ENCODE measurements around the gene GDPD3. TPM values are rescaled to one million over a fixed set of nuclear protein-coding genes. Genes with fewer than 3 reads are reported as not detected.

Gene GDPD3
- total and polyA plus RNA-seq, 9 of the 15 experiments (the other 6 are each of a cell fraction or from before 2014, with no cell fraction given) = 0.47 to 3.9 (median 1.1) TPM

DNA sequence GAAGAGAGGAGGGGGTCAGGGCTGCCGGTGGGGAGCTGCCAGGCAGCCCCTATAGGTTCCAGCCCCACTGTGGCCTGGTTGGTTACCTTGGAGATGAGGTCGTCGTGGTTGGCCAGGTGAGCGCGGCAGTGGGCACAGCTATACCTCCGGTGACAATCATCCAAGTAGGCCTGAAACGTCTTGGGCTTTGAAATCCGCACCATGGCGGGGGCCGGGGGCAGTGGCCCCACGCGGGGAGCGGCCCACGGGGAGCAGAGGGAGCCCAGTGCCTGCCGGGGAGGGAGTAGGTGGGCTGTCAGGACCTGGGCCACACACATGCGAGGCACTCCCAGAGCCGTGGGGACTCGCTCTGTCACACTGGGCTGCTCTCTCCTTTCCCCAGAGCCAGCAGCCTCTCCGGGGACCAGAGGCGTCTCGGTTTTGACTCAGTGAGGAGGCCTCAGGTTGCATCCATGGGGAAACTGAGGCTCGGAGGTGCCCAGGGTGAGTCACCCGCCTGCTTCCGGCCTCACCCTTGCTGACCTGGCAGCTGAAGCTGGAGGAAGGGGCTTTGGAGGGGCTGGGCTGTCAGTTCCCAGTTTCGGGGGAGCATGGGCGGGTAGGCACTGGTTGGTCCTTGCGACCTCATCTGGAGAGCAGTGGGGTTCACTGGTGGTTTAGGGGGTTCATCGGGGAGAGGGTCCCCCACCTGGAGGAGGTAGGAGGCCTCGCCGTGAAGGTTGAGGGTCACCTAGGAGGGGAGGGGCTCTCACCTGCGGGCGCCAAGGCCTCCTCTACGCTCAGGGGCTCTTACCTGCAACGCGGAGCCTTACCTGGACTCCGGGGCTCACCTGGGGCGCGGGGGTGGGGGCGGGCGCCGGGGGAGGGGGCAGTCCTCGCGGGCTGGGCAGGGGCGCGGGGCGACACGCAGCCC, 17.9 kb downstream of the GDPD3 start:
- DNase-seq (ENCODE audit: extremely low read depth in 1 of 4, low spot score in 3 of 4) (no peak), FAIRE-seq (no peak), ATAC-seq (no peak)
- Histone ChIP-seq H2AFZ (ENCODE audit: low read depth, low read length) (no peak overlapping the region), H3K9me3 (replicated peaks; ENCODE audit: control insufficient read depth, insufficient read depth, low read depth, low read length) (peaks cover 21% of the 10 kb centered on the region), H3K9ac (ENCODE audit: insufficient read depth in 1 of 2, low read depth in 2 of 2, low read length in 2 of 2) (peak overlapping the region; percentile 50 to 88; a peak in 3 of 4 replicates), H3K27me3 (ENCODE audit: control insufficient read depth in 2 of 2, insufficient read depth in 2 of 2, low read length in 2 of 2) (no peaks in the 10 kb centered on the region), H3K4me3 (peak overlapping the region; percentile 33), H3K27ac (ENCODE audit: extremely low read depth, low read depth, low read length) (peak overlapping the region; percentile 52; the same call in 2 of the 3 replicates), H3K36me3 (ENCODE audit: control insufficient read depth, insufficient read depth, low read length) (no peaks in the 10 kb centered on the region; the same call in 2 of the 3 replicates), H3K9me1 (ENCODE audit: control insufficient read depth, insufficient read depth, low read length) (no peaks in the 10 kb centered on the region), H3K4me1 (replicated peaks in 1 of 2; ENCODE audit: control insufficient read depth in 2 of 2, insufficient read depth in 2 of 2, low read length in 2 of 2) (peaks cover 29 to 59% of the 10 kb centered on the region in 2 experiments), H3K79me2 (ENCODE audit: control insufficient read depth, insufficient read depth, low read length) (peaks cover 3% of the 10 kb centered on the region; the same call in 1 of the 3 replicates), H4K20me1 (replicated peaks; ENCODE audit: control insufficient read depth, insufficient read depth, low read length) (no peaks in the 10 kb centered on the region), H3K4me2 (ENCODE audit: insufficient read depth, low read length) (peak overlapping the region; percentile 69)
- ChIA-PET CTCF (ENCODE audit: low intra/inter-chr PET ratio) (no interaction called here), POLR2A (interaction anchor here (1.0 to 1.7 kb wide), 4 partner anchors 16 to 21 kb away, joined by 3 to 5 read pairs (median 3); no protein-coding TSS in a partner anchor)
- WGBS (ENCODE audit: insufficient coverage, low coverage, missing lambda C conversion rate) = 60% methylated on average over 24 of the region's 47 CpGs
- intact Hi-C loops (cut with micrococcal nuclease) = loop anchor here (10.0 kb wide), 1 partner anchor 559 kb away; the partner anchor contains the start of genes FBRS and PRR14
- no TSS peak for BruUV-seq (replicated peaks)
- in situ Hi-C loops (cut with MboI) = no loop called here
- TF ChIP-seq POLR2AphosphoS2 (IDR thresholded peaks at IDR 0.05; ENCODE audit: low read length) (no peak), NFYB (IDR thresholded peaks at IDR 0.05; ENCODE audit: extremely low read depth, insufficient read length) (no peak), ZNF197 (CRISPR knock-in tag; IDR thresholded peaks at IDR 0.05; ENCODE audit: low read depth) (no peak)
- TF ChIP-seq, protein P1, sequence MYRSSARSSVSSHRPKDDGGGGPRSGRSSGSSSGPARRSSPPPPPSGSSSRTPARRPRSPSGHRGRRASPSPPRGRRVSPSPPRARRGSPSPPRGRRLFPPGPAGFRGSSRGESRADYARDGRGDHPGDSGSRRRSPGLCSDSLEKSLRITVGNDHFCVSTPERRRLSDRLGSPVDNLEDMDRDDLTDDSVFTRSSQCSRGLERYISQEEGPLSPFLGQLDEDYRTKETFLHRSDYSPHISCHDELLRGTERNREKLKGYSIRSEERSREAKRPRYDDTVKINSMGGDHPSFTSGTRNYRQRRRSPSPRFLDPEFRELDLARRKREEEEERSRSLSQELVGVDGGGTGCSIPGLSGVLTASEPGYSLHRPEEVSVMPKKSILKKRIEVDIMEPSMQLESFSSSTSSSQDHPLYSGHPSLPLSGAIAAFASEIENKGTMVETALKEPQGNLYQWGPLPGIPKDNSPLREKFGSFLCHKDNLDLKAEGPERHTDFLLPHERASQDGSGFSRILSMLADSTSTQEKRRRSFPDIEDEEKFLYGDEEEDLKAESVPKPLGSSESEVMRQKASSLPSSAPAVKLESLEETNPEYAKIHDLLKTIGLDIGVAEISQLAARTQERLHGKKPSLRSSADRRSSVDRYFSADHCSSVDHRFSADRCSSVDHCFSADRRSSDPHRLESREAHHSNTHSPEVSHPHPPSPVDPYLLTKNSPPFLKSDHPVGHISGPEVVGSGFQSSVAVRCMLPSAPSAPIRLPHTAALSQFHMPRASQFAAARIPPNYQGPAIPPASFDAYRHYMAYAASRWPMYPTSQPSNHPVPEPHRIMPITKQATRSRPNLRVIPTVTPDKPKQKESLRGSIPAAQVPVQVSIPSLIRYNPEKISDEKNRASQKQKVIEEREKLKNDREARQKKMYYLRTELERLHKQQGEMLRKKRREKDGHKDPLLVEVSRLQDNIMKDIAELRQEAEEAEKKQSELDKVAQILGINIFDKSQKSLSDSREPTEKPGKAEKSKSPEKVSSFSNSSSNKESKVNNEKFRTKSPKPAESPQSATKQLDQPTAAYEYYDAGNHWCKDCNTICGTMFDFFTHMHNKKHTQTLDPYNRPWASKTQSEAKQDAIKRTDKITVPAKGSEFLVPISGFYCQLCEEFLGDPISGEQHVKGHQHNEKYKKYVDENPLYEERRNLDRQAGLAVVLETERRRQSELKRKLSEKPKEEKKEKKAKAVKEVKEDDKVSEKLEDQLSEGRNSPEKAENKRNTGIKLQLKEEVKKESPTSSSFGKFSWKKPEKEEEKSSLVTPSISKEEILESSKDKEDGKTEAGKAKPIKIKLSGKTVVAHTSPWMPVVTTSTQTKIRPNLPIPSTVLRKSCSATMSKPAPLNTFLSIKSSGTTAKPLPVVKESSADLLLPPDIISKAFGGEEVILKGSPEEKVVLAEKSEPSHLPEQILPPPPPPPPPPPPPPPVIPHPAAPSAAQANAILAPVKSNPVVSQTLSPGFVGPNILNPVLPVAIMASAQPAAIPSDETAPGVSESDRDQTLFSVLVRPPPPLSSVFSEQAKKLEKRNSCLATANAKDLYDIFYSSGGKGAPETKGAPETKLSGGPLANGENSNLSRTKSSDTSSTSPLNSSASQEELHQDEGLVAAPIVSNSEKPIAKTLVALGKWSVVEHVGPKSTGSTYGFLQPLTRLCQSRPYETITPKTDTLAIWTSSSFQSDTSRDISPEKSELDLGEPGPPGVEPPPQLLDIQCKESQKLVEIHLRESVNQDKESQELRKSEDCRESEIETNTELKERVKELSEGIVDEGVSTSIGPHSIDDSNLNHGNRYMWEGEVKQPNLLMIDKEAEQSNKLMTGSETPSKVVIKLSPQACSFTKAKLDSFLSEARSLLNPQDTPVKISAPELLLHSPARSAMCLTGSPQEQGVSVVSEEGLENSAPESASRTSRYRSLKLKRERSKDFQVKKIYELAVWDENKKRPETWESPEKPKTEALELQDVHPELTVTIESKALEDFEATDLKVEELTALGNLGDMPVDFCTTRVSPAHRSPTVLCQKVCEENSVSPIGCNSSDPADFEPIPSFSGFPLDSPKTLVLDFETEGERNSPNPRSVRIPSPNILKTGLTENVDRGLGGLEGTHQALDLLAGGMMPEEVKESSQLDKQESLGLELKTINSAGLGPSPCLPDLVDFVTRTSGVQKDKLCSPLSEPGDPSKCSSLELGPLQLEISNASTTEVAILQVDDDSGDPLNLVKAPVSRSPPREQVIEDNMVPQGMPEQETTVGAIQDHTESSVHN (IDR thresholded peaks at IDR 0.05; ENCODE audit: borderline replicate concordance in 1 of 2, low read depth in 1 of 2) = no peak
- TF ChIP-seq, protein P2, sequence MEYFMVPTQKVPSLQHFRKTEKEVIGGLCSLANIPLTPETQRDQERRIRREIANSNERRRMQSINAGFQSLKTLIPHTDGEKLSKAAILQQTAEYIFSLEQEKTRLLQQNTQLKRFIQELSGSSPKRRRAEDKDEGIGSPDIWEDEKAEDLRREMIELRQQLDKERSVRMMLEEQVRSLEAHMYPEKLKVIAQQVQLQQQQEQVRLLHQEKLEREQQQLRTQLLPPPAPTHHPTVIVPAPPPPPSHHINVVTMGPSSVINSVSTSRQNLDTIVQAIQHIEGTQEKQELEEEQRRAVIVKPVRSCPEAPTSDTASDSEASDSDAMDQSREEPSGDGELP (CRISPR knock-in tag; IDR thresholded peaks at IDR 0.05; ENCODE audit: borderline replicate concordance) = no peak; the same call in 1 of the 2 replicates

Measured in K562 (cell line).